CD4-positive, alpha-beta T cell treated with Interleukin-4 for 1 hour (primary cell): ENCODE results near the gene PPDPF.

Experiments used
- DNase-seq, 2 donors: peaks; one replicate each; pipeline ENCODE4 v3.0.0-alpha.2; 2020 to 2022

The PPDPF gene

DNA sequence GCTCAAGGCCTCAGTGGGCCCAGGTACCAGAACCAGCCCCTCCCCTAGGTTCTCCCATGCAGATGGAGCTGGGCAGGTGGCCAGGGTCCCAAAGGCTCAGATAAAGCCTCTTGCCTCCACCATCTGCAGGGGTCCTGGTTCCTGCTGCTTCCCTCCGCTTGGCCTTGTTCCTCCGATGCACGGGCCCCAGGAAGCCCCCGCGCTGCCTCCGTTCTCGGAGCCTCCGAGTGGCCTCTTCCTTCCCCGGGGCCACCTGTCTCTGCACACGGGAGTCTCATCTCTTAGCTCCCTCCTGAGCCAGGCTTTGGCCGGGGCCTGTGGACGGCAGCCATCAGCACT lies 18.5 kb downstream of the PPDPF start:
- DNase-seq = no peak

DNA sequence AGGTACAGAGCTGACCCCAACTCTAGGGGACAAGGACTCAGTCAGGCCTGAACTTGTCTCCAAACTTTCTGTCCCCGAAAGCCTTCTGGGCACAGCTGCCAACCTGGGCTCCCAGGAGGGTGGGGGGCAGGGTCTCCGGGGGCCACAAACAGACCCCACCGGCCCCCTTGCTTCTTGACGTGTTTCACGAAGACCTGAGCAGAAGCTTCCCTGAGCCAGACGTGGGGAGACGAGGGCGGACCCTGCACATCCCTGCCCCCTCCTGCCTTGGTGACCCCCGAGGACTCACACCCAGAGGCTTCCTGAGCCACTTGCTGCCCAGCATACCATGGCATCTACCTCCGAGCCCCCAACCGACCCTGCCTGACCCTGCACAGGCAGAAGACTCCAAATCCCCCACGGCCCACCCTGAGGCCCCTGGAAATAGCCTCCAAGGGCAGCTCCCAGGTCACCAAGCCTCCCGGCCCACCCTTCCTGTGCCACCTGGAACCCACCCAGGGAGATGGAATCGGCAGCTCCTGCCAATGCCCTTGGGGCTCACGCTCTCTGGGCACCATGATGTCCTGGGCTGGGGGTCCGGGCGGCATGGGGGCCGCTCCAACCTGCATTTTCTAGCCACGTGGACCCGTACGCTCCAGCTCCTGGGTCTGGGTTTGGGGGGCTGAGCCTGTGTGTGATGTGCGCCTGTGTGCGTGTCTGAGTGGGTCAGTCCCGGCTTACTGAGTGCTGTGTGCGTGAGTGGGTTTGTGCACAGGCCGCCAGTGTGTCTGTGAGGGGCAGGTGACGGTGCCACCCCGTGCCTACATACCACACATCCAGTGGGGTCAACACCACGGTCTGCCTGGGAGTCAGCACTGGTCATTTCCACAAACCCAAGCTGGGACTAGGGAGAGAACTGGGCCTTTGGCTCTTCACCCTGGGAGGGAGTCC lies 19.1 kb downstream of the PPDPF start:
- DNase-seq = no peak

DNA sequence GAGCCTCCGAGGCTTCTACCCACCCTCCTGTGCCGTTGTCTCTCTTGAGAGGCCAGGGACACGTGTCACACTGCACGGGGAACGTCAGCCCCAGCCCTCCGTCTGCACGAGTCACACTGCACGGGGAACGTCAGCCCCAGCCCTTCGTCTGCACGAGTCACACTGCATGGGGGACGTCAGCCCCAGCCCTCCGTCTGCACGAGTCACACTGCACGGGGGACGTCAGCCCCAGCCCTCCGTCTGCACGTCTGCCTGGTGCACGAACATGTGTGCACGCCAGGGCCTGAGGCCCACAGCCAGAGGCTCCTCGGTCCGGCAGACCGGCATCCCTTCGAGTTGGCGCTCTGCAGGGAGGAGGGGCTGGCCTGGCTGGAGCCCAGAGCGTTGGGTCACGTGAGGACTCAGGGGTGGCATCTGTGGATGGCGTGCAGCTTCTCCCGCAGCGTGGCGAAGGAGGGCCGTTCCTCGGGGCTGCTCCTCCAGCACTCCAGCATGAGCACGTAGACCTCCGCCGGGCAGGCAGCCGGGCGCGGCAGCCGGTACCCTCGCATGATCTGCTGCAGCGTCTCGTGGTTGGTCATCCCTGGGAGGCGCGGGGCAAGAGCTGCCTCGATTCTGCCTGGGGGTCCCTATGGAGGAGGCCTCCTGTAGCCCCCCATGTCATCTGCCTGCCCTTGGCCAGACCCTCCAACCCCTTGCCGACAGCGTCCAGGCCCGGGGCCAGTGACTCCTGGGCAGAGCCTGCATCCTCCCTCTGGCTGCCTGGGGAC lies 20.0 kb downstream of the PPDPF start:
- DNase-seq = no peak

DNA sequence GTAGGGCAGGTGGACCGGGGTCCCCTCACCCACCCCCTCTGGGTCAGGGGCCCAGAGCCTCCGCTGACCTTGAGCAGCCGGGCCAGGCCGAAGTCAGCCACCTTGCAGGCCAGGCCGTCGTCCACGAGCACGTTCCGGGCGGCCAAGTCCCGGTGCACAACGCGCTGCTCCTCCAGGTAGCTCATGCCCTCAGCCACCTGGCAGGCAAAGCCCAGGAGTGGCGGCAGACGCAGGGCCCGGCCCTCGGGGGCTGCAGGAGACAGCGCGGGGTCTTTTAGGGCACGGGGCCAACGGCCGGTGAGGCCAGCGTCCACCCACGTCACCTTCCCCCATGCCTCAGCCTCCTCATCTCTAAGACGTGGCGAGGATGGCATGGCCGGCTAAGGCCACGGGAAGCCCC lies 20.8 kb downstream of the PPDPF start:
- no peak for DNase-seq

DNA sequence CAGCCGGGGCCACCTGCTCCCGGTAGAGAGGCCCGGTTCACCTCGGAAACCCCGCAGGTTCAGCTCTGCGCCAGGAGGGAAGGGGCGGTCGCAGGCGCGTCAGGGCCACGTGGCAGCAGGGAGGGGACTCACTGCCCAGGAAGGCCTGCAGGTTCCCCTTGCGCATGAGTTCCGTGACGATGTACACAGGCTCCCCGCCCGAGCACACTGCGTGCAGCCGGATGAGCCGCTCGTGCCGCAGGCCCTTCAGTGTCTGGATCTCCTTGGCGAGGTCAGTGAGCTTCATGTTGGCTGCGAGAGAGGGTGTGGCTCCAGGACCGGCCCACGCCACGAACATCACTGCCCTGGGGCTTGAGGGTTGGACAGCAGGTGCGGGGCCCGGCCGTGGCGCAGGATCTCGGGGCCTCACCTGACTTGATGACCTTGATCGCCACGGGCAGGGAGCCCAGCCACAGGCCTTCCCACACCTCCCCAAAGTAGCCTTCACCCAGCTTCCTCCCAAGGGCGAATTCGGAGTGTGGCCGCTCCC lies 21.5 kb downstream of the PPDPF start:
- DNase-seq = no peak

DNA sequence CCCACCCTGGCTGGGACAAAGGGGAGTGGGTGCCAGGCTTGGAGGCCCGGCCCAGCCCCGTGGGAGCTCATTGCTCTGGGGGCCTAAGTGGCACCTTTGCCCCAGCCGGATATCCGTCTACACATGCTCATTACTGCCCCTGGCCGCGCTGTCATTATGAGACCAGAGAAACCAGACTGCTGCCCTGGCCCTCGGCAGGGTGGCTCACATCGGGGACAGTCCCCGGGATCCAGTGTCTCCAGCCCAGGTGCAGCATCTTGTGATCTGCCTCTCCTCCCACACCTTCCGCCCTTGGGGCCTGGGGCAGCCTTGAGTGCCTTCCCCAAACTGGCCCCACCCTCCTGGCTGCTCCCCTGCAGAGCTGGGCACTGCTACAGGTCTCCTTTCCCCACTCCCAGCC lies 22.1 kb downstream of the PPDPF start:
- peak in 1 of 2 donors; percentile 35 for DNase-seq

DNA sequence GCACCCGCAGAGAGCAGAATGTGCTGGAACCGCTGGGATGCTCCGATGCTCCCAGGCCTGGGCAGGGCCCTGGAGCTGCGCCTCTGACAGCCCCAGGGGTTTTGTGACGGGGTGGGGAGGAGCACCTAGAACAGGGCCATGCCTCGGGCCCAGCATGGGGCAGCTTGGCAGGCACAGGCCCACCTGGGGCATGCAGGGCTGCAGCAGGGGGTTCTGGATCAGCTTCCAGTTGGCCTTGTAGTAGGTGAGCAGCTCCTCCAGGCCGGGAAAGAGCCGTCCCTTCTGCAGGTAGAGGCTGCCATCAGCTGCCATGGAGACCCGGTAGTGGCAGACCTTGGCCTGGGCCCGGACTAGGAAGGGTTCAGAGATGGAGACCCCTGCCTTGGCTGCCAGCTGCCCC lies 22.6 kb downstream of the PPDPF start:
- no peak for DNase-seq

DNA sequence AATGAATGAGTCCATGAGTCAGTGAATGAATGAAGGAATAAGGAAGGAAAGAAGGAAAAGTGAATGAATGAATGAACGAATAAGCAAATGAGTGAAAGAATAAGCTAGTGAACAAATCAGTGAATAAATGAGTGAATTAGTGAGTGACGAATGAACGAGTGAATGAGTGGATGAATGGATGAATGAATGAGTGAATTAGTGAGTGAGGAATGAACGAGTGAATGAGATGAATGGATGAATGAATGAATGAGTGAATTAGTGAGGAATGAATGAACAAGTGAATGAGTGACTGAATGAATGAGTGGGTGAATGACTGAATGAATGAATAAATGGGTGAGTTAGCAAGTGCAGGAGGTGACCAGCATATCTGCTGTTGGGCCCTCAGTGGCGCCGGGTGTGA lies 23.2 kb downstream of the PPDPF start:
- no peak for DNase-seq

DNA sequence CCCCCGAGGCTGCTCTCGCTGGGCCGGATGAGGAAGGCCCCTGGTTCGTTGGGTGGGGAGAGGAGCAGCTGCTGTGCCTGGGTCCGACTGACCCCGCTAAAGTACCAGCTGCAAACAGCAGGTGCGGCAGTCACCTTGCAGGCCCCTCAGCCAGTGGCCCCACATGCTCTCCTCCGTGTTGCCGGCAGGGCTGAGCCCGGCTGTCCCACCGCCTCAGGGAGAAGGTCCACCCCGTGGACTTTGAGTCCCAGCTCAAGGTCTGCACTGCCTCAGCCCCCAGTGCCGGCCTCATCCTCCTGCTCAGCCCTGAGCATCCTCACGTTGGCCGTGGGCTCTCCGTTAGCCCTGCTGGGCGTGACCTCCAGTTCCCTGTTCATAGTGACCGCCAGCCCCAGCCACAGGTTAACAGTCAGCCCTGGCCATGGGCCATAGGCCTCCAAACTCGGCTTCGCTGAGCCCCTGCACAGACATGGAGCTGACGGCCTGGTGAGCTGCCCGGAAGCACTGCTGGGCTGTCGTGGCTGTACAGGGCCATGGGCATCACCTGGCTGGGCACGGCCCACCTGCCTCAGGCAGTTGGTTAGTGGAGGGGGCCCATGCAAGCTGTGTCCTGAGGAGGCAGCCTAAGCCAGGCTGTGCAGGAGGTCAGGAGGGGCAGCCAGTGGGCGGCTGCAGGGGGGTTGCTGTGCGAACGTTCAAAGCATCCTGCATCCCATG lies 23.8 kb downstream of the PPDPF start:
- DNase-seq = no peak

DNA sequence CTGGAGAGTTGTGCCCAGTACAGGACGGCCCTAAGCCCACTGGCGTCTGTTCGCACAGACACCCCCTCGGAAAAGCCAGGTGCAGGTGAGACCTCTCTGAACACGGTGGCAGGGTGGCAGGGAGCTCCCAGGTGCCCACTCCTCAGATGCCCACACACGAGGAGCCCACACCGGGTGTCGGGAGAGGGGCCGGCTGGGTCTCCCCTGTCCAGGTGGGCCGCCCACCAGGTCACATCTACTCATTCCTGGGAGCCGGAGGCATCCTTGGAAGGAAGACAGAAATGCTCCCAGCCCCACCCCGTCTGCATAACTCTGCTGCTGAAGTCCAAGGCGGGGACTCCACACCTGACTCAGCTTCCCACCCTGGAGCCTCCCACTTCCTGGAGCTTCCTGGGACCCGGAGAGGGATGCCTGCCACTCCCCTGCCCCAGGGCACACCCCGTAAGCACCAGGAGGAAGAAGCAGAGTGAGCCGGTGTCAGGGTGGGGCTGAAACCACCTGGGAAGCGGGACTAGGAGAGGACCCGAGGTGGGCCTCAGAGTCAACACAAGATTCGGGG lies 24.5 kb downstream of the PPDPF start:
- DNase-seq = no peak

DNA sequence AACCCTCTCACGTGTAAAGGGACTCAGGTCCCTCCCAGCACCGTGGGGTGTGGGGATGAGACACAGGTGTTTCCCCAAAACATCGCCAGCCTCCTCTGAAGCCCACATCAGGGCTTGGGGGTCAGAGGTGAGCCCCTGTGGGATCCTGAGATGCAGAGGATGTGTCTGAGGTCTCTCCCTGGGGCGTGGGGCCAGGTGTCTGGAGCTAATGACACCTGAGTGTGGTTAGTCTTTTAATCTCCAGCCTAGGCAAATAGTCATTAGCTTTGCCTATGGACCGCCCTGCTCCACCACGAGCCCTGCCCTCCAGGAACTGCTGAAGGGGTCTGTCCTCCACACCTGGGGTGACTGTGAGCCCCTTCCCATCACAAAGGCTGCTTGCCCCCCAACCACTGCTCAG lies 25.2 kb downstream of the PPDPF start:
- DNase-seq = no peak

DNA sequence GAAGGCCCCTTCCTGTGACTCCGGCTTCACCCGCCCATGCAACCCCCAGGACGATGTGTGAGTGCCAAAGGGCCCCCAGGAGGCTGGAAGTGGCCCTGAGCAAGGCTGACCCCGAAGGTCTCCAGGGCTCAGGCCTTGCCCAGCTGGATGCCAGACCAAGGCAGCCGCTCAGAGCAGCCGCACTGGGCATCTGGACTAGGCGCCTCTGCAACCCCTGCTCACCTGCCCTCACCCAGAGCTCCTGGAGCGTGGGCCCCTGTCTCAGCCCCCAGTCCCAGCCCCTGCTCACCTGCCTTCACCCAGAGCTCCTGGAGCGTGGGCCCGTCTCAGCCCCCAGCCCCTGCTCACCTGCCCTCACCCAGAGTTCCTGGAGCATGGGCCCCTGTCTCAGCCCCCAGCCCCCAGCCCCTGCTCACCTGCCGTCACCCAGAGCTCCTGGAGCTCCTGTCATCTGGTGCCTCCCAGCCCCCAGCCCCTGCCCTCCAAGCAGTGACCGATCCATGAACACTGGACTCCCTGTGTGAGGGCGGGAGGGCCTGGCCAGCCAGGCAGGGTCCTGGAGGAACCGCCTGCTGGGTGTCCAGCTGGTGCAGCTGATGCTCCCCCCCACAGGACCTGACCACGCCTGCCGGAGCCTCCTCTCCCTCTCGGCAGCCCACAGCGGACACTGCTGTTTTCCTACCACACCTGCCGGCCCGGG lies 25.8 kb downstream of the PPDPF start:
- DNase-seq = no peak

DNA sequence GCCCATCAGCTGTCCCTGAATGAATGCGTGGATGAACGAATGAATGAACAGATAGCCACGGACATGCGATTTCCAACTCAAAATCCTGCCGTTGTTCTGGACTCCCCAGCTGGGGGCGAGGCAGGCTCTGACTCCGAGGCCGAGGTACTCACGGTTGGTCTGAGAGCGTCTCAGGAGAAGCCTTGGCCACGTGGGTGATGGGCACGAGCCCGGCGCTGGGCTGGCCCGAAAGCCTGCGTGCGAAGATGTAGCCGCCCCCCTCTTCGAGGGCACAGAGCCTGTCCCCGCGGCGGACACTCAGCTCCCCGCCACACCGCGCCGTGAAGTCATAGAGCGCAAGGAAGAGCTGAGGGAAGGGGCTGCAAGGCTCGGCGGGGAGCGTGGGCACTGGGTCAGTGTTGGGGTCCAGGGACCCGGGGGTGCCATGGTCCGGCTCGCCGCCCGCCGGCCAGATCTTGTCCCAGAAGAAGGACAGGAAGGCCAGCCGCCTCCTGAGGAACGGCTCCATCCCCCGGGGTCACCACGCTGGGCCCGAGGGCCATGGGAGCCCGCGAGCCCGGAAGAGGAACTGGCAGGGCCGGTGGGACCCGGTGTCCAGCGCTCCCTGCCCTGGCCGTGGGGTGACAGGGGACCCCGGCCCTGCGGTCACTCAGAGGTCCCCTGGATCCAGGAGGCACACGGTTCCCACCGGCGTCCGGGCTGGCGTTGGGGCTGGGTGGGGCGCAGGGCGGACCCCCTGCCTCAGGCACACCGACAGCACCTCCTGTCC lies 26.6 kb downstream of the PPDPF start:
- no peak for DNase-seq

DNA sequence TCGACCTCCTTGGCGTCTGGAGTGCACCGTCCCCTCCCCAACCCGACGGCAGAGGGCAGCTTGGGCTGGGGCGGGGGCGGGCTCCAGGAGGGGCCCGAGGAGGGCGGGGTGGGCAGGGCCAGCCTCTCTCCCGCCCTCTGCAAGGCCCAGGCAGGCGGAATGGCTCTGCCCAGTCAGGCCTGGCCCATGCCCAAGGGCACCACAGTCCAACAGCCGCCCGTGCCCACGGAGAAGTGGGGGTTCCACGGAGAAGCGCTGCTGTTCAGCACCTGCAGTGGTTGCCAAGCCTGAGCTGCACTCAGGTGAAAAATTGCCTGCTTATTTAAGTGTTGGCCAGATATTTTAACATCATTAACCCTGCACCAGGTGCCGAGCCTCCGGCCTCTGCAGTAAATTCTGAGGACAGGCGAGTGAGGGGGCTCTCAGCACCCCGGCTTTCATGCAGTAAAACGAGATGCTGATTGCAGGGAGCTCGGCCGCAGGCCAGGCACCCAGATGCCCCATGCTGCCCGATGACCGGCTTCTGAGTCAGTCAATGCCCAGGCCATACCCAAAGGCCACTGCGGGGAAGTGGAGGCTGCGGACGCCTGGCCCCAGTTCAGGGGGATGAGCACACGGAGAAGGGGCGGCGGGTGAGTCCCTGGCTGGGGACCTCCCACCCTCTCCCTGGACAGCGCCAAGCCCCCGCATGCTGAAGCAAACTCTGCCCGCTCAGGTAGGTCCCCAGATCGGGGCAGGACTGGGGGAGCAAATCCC lies 27.3 kb downstream of the PPDPF start, which contains the start of gene SRMS:
SRMS (minus strand) TSS at position 25 of the 756 bp plus-strand sequence. CDS start 286 bp downstream, outside the sequence.
- no peak for DNase-seq

DNA sequence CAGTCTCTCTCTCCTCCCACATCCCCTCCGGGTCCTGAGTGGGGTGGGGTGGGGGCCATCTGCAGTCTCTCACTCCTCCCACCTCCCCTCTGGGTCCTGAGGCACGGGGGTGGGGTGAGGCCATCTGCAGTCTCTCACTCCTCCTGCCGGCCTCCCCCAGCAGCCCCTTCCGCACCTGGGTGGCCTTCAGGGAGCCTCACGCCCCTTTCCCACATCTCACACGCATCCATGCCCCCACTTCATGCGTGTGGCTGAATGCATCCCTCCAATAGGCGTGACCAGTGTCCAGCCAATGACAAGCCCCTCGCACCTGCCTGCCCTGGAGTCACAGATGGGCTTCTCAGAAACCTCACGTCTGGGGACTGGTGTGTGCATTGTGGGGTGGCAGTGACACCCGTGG lies 28.0 kb downstream of the PPDPF start:
- DNase-seq = no peak

DNA sequence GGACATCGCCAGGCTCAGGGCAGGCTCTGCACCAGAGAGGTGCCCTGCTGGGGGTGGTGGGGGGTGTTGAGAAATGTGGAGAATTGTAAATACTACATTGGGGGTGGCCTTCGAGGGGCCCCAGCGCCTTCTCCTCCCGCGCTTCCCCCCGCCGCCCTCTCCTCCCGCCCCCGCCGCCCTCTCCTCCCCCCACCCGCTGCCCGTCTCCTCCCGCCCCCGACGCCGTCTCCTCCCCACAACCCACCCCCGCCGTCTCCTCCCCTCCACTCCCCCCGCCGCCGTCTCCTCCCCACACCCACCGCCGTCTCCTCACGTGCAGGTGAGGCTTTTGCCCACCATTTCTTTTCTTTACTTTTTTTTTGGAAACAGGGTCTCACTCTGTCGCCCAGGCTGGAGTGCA lies 28.5 kb downstream of the PPDPF start:
- DNase-seq = no peak

DNA sequence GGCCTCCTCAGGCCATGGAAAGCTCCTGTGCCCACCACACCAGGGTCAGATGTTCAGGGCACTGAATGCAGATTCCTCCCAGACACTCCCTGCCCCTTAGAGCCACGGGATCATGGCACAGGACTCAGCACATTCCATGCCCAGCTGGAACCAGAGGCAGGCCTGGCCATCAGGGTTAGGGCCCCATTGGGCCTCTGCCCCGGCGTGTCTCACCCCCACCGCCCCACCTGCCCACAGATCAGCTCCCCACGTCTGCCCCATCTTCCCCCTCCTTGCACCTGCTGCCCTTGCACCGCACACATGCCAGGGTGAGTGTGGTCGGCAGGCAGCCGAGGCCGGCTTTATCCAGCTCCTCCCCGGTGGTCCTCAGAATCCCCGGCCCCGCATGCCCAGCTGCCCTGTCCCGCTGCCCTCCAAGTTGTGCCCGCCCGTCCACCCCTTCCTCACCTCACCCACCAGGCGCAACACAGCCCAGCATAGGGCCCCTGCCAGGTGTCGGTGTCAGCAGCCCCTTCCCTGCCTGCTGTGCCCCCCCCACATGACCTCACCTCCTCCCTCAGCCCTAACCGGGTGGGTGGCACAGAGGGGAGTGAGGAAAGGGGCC lies 29.2 kb downstream of the PPDPF start:
- DNase-seq = no peak

DNA sequence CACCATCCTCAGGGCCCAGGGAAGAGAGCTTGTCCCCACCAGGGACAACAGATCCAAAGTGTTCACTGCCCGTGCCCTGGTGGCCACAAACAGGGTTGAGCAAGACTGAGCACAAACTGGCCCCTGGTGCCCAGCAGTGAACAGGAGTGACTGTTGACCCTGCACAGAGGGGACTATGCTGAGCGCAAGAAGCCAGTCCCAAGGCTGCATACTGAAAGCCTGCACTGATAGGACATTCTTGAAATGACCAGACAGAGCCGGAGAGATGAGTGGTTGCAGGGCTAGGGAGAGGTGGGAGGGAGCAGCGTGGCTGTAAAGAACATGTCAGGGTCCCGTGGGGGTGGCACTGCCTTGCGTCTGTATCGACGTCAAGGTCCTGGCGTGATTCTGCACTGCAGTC lies 30.5 kb downstream of the PPDPF start:
- no peak for DNase-seq

DNA sequence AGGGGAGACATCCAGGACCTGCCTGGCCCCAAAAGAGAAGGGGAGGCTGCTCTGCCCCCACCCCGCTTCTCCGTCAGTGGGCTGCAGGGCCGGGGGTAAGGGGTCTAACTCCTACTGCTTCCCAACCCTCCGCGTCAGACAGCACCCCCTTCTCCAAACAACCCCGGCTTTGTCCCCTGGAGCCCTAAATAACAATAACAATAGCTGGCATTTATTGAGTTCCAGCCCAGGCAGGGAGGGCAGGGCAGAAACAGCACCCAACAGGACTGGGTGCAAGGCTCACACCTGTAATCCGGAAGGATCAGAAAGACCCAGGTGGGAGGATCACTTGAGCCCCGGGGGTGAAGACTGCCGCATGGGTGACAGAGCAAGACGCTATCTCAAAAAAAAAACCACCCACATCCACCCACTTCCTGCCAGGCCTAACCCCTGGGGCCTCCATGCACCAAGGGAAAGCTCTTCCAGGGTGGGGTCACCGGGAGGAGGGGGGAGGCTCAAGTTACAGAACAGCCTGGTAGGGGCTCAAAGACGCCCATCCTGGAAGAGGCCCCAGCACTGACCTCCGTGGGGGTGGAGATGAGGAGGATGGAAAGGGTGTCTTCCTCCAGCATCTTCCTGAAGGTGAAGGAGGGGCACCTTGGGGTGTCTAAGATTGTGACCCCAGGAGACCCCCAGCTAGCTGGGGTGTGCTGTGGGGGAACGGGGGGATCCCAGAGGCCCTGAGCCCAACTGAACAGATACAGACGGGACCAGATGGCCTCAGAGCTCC lies 32.1 kb downstream of the PPDPF start:
- peak; percentile 70 to 73 for DNase-seq
